Measurements from ENCODE around the gene WDR90.
"Not testable (repeated sequence)": the region's sequence is repeated elsewhere in the genome, so short reads cannot be mapped to it uniquely, and the experiment has no call there.

The WDR90 gene

GRCh38 chr16:689175-689897 lies 40.2 kb downstream of the WDR90 start:
- DNase-seq (ENCODE audit: low spot score): no peak

- DNase-seq (ENCODE audit: low spot score): not testable (repeated sequence)
Measured at GRCh38 chr16:691242-691641, 42.1 kb downstream of the WDR90 start.

- DNase-seq (ENCODE audit: low spot score): no peak
Measured at GRCh38 chr16:692356-693108, 43.4 kb downstream of the WDR90 start.

- no peak for DNase-seq (ENCODE audit: low spot score)
Measured at GRCh38 chr16:693364-693763, 44.2 kb downstream of the WDR90 start.

GRCh38 chr16:693766-694165 lies 44.6 kb downstream of the WDR90 start:
- DNase-seq (ENCODE audit: low spot score): no peak

- DNase-seq (ENCODE audit: low spot score): no peak
Measured at GRCh38 chr16:694187-694862, 45.2 kb downstream of the WDR90 start.

GRCh38 chr16:694863-695354 lies 45.7 kb downstream of the WDR90 start:
- DNase-seq (ENCODE audit: low spot score): no peak

GRCh38 chr16:695355-696089 lies 46.4 kb downstream of the WDR90 start:
- peak; percentile 77 for DNase-seq (ENCODE audit: low spot score)

- no peak for DNase-seq (ENCODE audit: low spot score)
Measured at GRCh38 chr16:698911-699671, 49.9 kb downstream of the WDR90 start.

GRCh38 chr16:700684-701584 lies 51.8 kb downstream of the WDR90 start:
- DNase-seq (ENCODE audit: low spot score): peak; percentile 38

- DNase-seq (ENCODE audit: low spot score): no peak
Measured at GRCh38 chr16:702341-702740, 53.2 kb downstream of the WDR90 start.

- no peak for DNase-seq (ENCODE audit: low spot score)
Measured at GRCh38 chr16:703406-703805, 54.2 kb downstream of the WDR90 start.

GRCh38 chr16:704047-704446 lies 54.9 kb downstream of the WDR90 start:
- DNase-seq (ENCODE audit: low spot score): no peak

GRCh38 chr16:704552-705380 lies 55.6 kb downstream of the WDR90 start:
- DNase-seq (ENCODE audit: low spot score): no peak

- DNase-seq (ENCODE audit: low spot score): no peak
Measured at GRCh38 chr16:705431-706188, 56.4 kb downstream of the WDR90 start, which contains the start of gene FBXL16. Gene FBXL16, minus strand, starts transcription at chr16:705801. Its CDS starts 8,396 bp downstream, at chr16:697405.

- no peak for DNase-seq (ENCODE audit: low spot score)
Measured at GRCh38 chr16:706189-707061, 57.3 kb downstream of the WDR90 start.

- no peak for DNase-seq (ENCODE audit: low spot score)
Measured at GRCh38 chr16:707062-707538, 57.9 kb downstream of the WDR90 start.
